H1 (cell line): ENCODE measurements around the gene CYBA. TPM values are rescaled to one million over a fixed set of nuclear protein-coding genes. Genes with fewer than 3 reads are reported as not detected.

ENCODE experiments used
- CTCF ChIA-PET: fragments of 300-600 bp; sonication (Branson Sonifier 250); formaldehyde crosslinking; loops from one replicate; lab custom pipeline; 2021; ENCODE audit not compliant: partially characterized antibody; lab: Charles Lee
- POLR2A ChIA-PET: fragments of 300-600 bp; sonication (Branson Sonifier 250); formaldehyde crosslinking; loops from one replicate; lab custom pipeline; 2021; ENCODE audit warnings: inconsistent platforms; ENCODE audit not compliant: partially characterized antibody; lab: Charles Lee
- DNase-seq, 2 experiments: peaks; one replicate each; pipeline versions ENCODE4 v3.0.0 to v3.0.0-alpha.2; 2010 to 2022; ENCODE audit warnings: low spot score in 2 of 2, low read depth in 1 of 2, mixed read lengths in 1 of 2
- FAIRE-seq: peaks from 2 replicates; lab custom pipeline; 2011; peaks lifted over from hg19 to GRCh38; lab: Jason Lieb, UNC
- H2AFZ ChIP-seq: 2 replicates; pipeline ENCODE4 v1.8.1; 2012; ENCODE audit warnings: low read length, inconsistent platforms
- H2AK5ac ChIP-seq: 2 replicates; pipeline ENCODE4 v1.6.1; 2013; ENCODE audit warnings: low read depth, low read length
- H2BK120ac ChIP-seq: replicated peaks from 2 replicates; pipeline ENCODE3; 2013; ENCODE audit warnings: low read depth, low read length, inconsistent platforms
- H2BK12ac ChIP-seq: 2 replicates; pipeline ENCODE4 v1.6.1; 2013; ENCODE audit warnings: low read depth, low read length
- H2BK15ac ChIP-seq: 2 replicates; pipeline ENCODE4 v1.6.1; 2013; ENCODE audit warnings: low read length
- H2BK20ac ChIP-seq: 2 replicates; pipeline ENCODE4 v1.6.1; 2013; ENCODE audit warnings: low read length
- H2BK5ac ChIP-seq: 2 replicates; pipeline ENCODE4 v1.6.1; 2013; ENCODE audit warnings: low read depth, low read length
- H3K14ac ChIP-seq: 2 replicates; pipeline ENCODE4 v1.6.1; 2013; ENCODE audit warnings: inconsistent platforms; ENCODE audit not compliant: insufficient read length
- H3K18ac ChIP-seq: 2 replicates; pipeline ENCODE4 v1.6.1; 2013; ENCODE audit warnings: low read length; ENCODE audit errors: extremely low read depth
- H3K23ac ChIP-seq: 2 replicates; pipeline ENCODE4 v1.6.1; 2013; ENCODE audit warnings: inconsistent platforms; ENCODE audit not compliant: insufficient read length
- H3K23me2 ChIP-seq: 2 replicates; pipeline ENCODE4 v1.6.1; 2013; ENCODE audit warnings: low read depth, low read length
- H3K27ac ChIP-seq: 2 replicates; pipeline ENCODE4 v1.6.1; 2011; ENCODE audit warnings: low read depth, low read length, inconsistent platforms
- H3K27me3 ChIP-seq, 4 experiments: replicated peaks in 1 of 4; 1 replicate in 1 of 4; 2 replicates in 3 of 4; pipeline versions ENCODE4 v1.6.1 to v1.8.1; 2011 to 2013; ENCODE audit warnings: low read length in 3 of 4, mild to moderate bottlenecking in 3 of 4, inconsistent platforms in 2 of 4, mixed read lengths in 2 of 4, moderate library complexity in 1 of 4; ENCODE audit not compliant: control insufficient read depth in 3 of 4, insufficient read depth in 3 of 4; ENCODE audit errors: extremely low read depth in 1 of 4
- H3K36me3 ChIP-seq, 4 experiments: 2 replicates each; pipeline versions ENCODE4 v1.6.1 to v1.8.1; 2011 to 2013; ENCODE audit warnings: mild to moderate bottlenecking in 4 of 4, low read length in 3 of 4, moderate library complexity in 2 of 4, control low read depth in 1 of 4, inconsistent platforms in 1 of 4; ENCODE audit not compliant: insufficient read depth in 4 of 4, control insufficient read depth in 2 of 4
- H3K4ac ChIP-seq: replicated peaks from 2 replicates; pipeline ENCODE3; 2013; ENCODE audit warnings: low read length, low read depth, mixed read lengths, inconsistent platforms; ENCODE audit not compliant: insufficient read length
- H3K4me1 ChIP-seq, 4 experiments: replicated peaks in 1 of 4; 1 replicate in 1 of 4; 2 replicates in 3 of 4; pipeline versions ENCODE4 v1.6.1 to v1.8.1; 2011 to 2013; ENCODE audit warnings: low read length in 3 of 4, inconsistent platforms in 2 of 4, mixed read lengths in 1 of 4; ENCODE audit not compliant: insufficient read depth in 4 of 4, control insufficient read depth in 3 of 4
- H3K4me2 ChIP-seq, 2 experiments: 2 replicates each; pipeline versions ENCODE4 v1.6.1 to v1.8.1; 2011 to 2013; ENCODE audit warnings: low read depth in 2 of 2, low read length in 2 of 2, control low read depth in 1 of 2, inconsistent platforms in 1 of 2, mild to moderate bottlenecking in 1 of 2; ENCODE audit not compliant: insufficient read depth in 1 of 2
- H3K4me3 ChIP-seq, 4 experiments: fragments of 200-600, 300-600 bp in 1 of 4; sonication (generic), shearing (Covaris generic), sonication (Bioruptor Twin) in 1 of 4; 2 replicates each; pipeline versions ENCODE4 v1.5.1 to v1.8.1; 2011 to 2016; ENCODE audit warnings: low read length in 4 of 4, low read depth in 3 of 4, control low read depth in 2 of 4, inconsistent platforms in 2 of 4, mild to moderate bottlenecking in 2 of 4, mixed read lengths in 1 of 4, moderate library complexity in 1 of 4; ENCODE audit not compliant: insufficient read depth in 2 of 4; ENCODE audit errors: extremely low read depth in 1 of 4
- H3K56ac ChIP-seq: replicated peaks from 2 replicates; pipeline ENCODE3; 2013; ENCODE audit warnings: low read depth, mild to moderate bottlenecking, mixed read lengths, low read length, inconsistent platforms; ENCODE audit not compliant: insufficient read length
- H3K79me1 ChIP-seq: 2 replicates; pipeline ENCODE4 v1.6.1; 2013; ENCODE audit warnings: low read depth, low read length, control low read depth
- H3K79me2 ChIP-seq, 2 experiments: 2 replicates each; pipeline versions ENCODE4 v1.6.1 to v1.8.1; 2012 to 2013; ENCODE audit warnings: low read length in 2 of 2, mild to moderate bottlenecking in 2 of 2, inconsistent platforms in 1 of 2; ENCODE audit not compliant: insufficient read depth in 2 of 2, control insufficient read depth in 1 of 2
- H3K9ac ChIP-seq, 4 experiments: replicated peaks in 1 of 4; 1 replicate in 1 of 4; 2 replicates in 3 of 4; pipeline versions ENCODE4 v1.6.1 to v1.8.1; 2011 to 2013; ENCODE audit warnings: low read depth in 3 of 4, low read length in 3 of 4, control low read depth in 2 of 4, mild to moderate bottlenecking in 2 of 4, moderate library complexity in 2 of 4, inconsistent platforms in 1 of 4; ENCODE audit errors: extremely low read depth in 1 of 4
- H3K9me3 ChIP-seq, 2 experiments: 2 replicates each; pipeline versions ENCODE4 v1.6.1 to v1.8.1; 2012 to 2013; ENCODE audit warnings: mild to moderate bottlenecking in 2 of 2, moderate library complexity in 2 of 2, control low read depth in 1 of 2, inconsistent platforms in 1 of 2, low read depth in 1 of 2, low read length in 1 of 2, mixed read lengths in 1 of 2; ENCODE audit not compliant: insufficient read depth in 2 of 2
- H4K20me1 ChIP-seq, 2 experiments: replicated peaks in 1 of 2; 2 replicates each; pipeline versions ENCODE3 to v1.8.1; 2011 to 2013; ENCODE audit warnings: inconsistent platforms in 2 of 2, low read length in 2 of 2, mild to moderate bottlenecking in 1 of 2; ENCODE audit not compliant: insufficient read depth in 2 of 2, control insufficient read depth in 1 of 2
- H4K5ac ChIP-seq: 2 replicates; pipeline ENCODE4 v1.6.1; 2013; ENCODE audit warnings: low read length, low read depth, mixed read lengths, inconsistent platforms; ENCODE audit not compliant: insufficient read length
- H4K8ac ChIP-seq: 2 replicates; pipeline ENCODE4 v1.8.0; 2013; ENCODE audit warnings: mild to moderate bottlenecking, moderate library complexity, low read length, inconsistent platforms; ENCODE audit not compliant: insufficient read depth; ENCODE audit errors: extremely low read depth
- H4K91ac ChIP-seq: replicated peaks from 2 replicates; pipeline ENCODE3; 2013; ENCODE audit warnings: low read length, mixed read lengths, inconsistent platforms; ENCODE audit not compliant: insufficient read length
- BCL11A ChIP-seq, 2 experiments: IDR thresholded peaks; one replicate each; pipeline ENCODE4 v1.6.1; 2011; ENCODE audit warnings: low read depth in 2 of 2, low read length in 2 of 2, mild to moderate bottlenecking in 2 of 2
- BRCA1 ChIP-seq: IDR thresholded peaks from 2 replicates; pipeline ENCODE4 v1.6.1; 2012; ENCODE audit warnings: low read depth, low read length, improper control_type of control experiment
- CEBPB ChIP-seq: IDR thresholded peaks from 2 replicates; pipeline ENCODE4 v1.6.1; 2012; ENCODE audit warnings: low read depth, low read length
- EZH2 ChIP-seq: fragments of 200-600 bp; sonication (generic); IDR thresholded peaks from 2 replicates; pipeline ENCODE4 v1.7.1; 2012; ENCODE audit warnings: low read depth, mild to moderate bottlenecking, moderate library complexity, low read length, inconsistent platforms; ENCODE audit not compliant: severe bottlenecking
- FOSL1 ChIP-seq: IDR thresholded peaks from 2 replicates; pipeline ENCODE4 v1.6.1; 2011; ENCODE audit warnings: mild to moderate bottlenecking, low read depth, low read length, moderate library complexity; ENCODE audit not compliant: insufficient read depth
- GTF2F1 ChIP-seq: IDR thresholded peaks from 2 replicates; pipeline ENCODE4 v1.6.1; 2012; ENCODE audit warnings: low read depth, low read length, improper control_type of control experiment, borderline replicate concordance
- KDM1A ChIP-seq: fragments of 200-600, 300-600 bp; sonication (generic); IDR thresholded peaks from 2 replicates; pipeline ENCODE4 v1.7.1; 2016; ENCODE audit warnings: mild to moderate bottlenecking, low read length, borderline replicate concordance
- POLR2A ChIP-seq, 2 experiments: IDR thresholded peaks; 1 replicate in 1 of 2; 2 replicates in 1 of 2; pipeline ENCODE4 v1.6.1; 2011; ENCODE audit warnings: low read depth in 2 of 2, low read length in 2 of 2, mild to moderate bottlenecking in 2 of 2; ENCODE audit errors: control extremely low read depth in 1 of 2
- RXRA ChIP-seq: IDR thresholded peaks from 2 replicates; pipeline ENCODE4 v1.6.1; 2011; ENCODE audit warnings: low read depth, mild to moderate bottlenecking, low read length, moderate library complexity; ENCODE audit not compliant: insufficient read depth
- TAF7 ChIP-seq: optimal IDR thresholded peaks from 2 replicates; pipeline ENCODE3; 2011; ENCODE audit warnings: low read depth, mild to moderate bottlenecking, inconsistent platforms, low read length, moderate library complexity, borderline replicate concordance
- TEAD4 ChIP-seq: IDR thresholded peaks from 2 replicates; pipeline ENCODE4 v1.6.1; 2012; ENCODE audit warnings: low read depth, low read length, inconsistent platforms, mixed read lengths
- WGBS, 2 experiments: shearing (Covaris generic) in 1 of 2; methylation state at CpG; one replicate each; pipeline versions ENCODE4 v1.1.6 to v1.1.7; 2013 to 2015; ENCODE audit warnings: low lambda C conversion rate in 2 of 2, mixed read lengths in 2 of 2, inconsistent platforms in 1 of 2, low coverage in 1 of 2, missing lambda C conversion rate in 1 of 2; ENCODE audit not compliant: insufficient replicate concordance in 2 of 2, insufficient coverage in 1 of 2, insufficient read length in 1 of 2; ENCODE audit errors: extremely low coverage in 1 of 2, missing lambda C conversion rate in 1 of 2; 5-methylcytosine and 5-hydroxymethylcytosine counted together
- polyA plus RNA-seq, 7 experiments: library from polyadenylated mRNA; depleted of rRNA in 3 of 7; stranded (reverse) in 5 of 7; unstranded in 2 of 7; fragments of >200 nt in 5 of 7; fragments of 200-250 nt in 2 of 7; gene quantifications; 1 replicate in 5 of 7; 2 replicates in 1 of 7; 4 replicates in 1 of 7; pipeline versions ENCODE4 v1.2.1 to v1.2.3, GENCODE V29; 2011 to 2013; ENCODE audit warnings: missing spikeins in 2 of 7, mixed read lengths in 2 of 7
- total RNA-seq: library from RNA; stranded (reverse); fragmentation: NEBNext Ultra II Directional; extraction: Animal tissue kit (Norgen Biotek cat#: 25700); gene quantifications from 2 replicates; pipeline ENCODE4 v1.2.1, GENCODE V29; 2021

The CYBA gene
- total and polyA plus RNA-seq, 2 of the 8 experiments (the other 6 are each of a cell fraction or from before 2014, with no cell fraction given), result 136 to 254 TPM

- H3K79me2 ChIP-seq, result peaks cover 0 to 16% of the 10 kb centered on the region in 2 experiments; a peak in 2 of 4 replicates
- H3K36me3 ChIP-seq, result peaks cover 15 to 40% (median 32%) of the 10 kb centered on the region in 4 experiments
- H3K14ac ChIP-seq, result no peak overlapping the region
- no peak overlapping the region for H3K56ac ChIP-seq
- H2BK20ac ChIP-seq, result no peak overlapping the region
- no peak overlapping the region for H3K4me3 ChIP-seq
- ChIA-PET CTCF (interaction anchor here (3.3 kb wide), 1 partner anchor 12 kb away, joined by 17 read pairs; no protein-coding TSS in a partner anchor), POLR2A (no interaction called here)
- WGBS, 2 experiments, result 91% methylated on average over 21 of the region's 21 CpGs; no CpG with 5 or more reads in 1 of the 2 experiments
- no peak overlapping the region for H2BK12ac ChIP-seq
- no peak overlapping the region for H2AK5ac ChIP-seq
- no peak overlapping the region for H4K8ac ChIP-seq
- no peak overlapping the region for H4K5ac ChIP-seq
- H3K9ac ChIP-seq, result no peak overlapping the region; a peak in 2 of 7 replicates
- no peaks in the 10 kb centered on the region for H3K9me3 ChIP-seq
- no peak overlapping the region for H3K4ac ChIP-seq
- H3K79me1 ChIP-seq, result peaks cover 3% of the 10 kb centered on the region; the same call in 1 of the 2 replicates
- DNase-seq (no peak), FAIRE-seq (no peak)
- H2AFZ ChIP-seq, result no peak overlapping the region
- peaks cover 0 to 3% (median 0%) of the 10 kb centered on the region in 4 experiments; a peak in 3 of 7 replicates for H3K4me1 ChIP-seq
- H2BK15ac ChIP-seq, result no peak overlapping the region
- no peak overlapping the region for H3K23ac ChIP-seq
- H3K4me2 ChIP-seq, result no peak overlapping the region
- TF ChIP-seq TAF7 (no peak), BCL11A (IDR thresholded peaks at IDR 0.05; ENCODE audit: low read depth in 2 of 2, low read length in 2 of 2) (no peak), RXRA (no peak), GTF2F1 (no peak), TEAD4 (no peak), POLR2A (IDR thresholded peaks at IDR 0.05; ENCODE audit: control extremely low read depth in 1 of 2, low read depth in 2 of 2, low read length in 2 of 2) (no peak), EZH2 (no peak), KDM1A (no peak), CEBPB (no peak), FOSL1 (no peak), BRCA1 (no peak)
- H2BK120ac ChIP-seq, result no peak overlapping the region
- no peak overlapping the region for H2BK5ac ChIP-seq
- H4K20me1 ChIP-seq, result peaks cover 6 to 21% of the 10 kb centered on the region in 2 experiments
- H3K18ac ChIP-seq, result no peak overlapping the region
- no peak overlapping the region for H4K91ac ChIP-seq
- no peaks in the 10 kb centered on the region for H3K27me3 ChIP-seq
- H3K23me2 ChIP-seq, result no peaks in the 10 kb centered on the region
- H3K27ac ChIP-seq, result no peak overlapping the region
Observed at GRCh38 chr16:88597856-88598491, 52.9 kb downstream of the CYBA start.
